ENCODE data around the gene AFMID. TPM values are rescaled to one million over a fixed set of nuclear protein-coding genes. Genes with fewer than 3 reads are reported as not detected.

Gene AFMID
- total and polyA plus RNA-seq, 9 of the 15 experiments (the other 6 are each of a cell fraction or from before 2014, with no cell fraction given): 62.1 to 188 (median 74.4) TPM

- 32% methylated on average over 3 of the region's 3 CpGs for WGBS (ENCODE audit: insufficient coverage, low coverage, missing lambda C conversion rate)
- no peaks in the 10 kb centered on the region for H3K79me2 ChIP-seq (ENCODE audit: control insufficient read depth, insufficient read depth, low read length)
- ATAC-seq (no peak), DNase-seq (ENCODE audit: extremely low read depth in 1 of 4, low spot score in 3 of 4) (no peak), FAIRE-seq (no peak)
- H3K9me3 ChIP-seq (replicated peaks; ENCODE audit: control insufficient read depth, insufficient read depth, low read depth, low read length): no peaks in the 10 kb centered on the region
- ChIA-PET POLR2A (interaction anchor here (1.2 to 1.6 kb wide), 2 partner anchors 10 to 22 kb away, joined by 3 to 6 read pairs; partner anchors contain the start of genes AFMID and TK1), CTCF (ENCODE audit: low intra/inter-chr PET ratio) (no interaction called here)
- no peak overlapping the region for H3K9ac ChIP-seq (ENCODE audit: insufficient read depth in 1 of 2, low read depth in 2 of 2, low read length in 2 of 2)
- intact Hi-C loops (cut with micrococcal nuclease) (no loop called here), in situ Hi-C loops (cut with MboI) (no loop called here)
- H3K4me3 ChIP-seq: no peak overlapping the region
- no peaks in the 10 kb centered on the region for H3K27me3 ChIP-seq (ENCODE audit: control insufficient read depth in 2 of 2, insufficient read depth in 2 of 2, low read length in 2 of 2)
- TF ChIP-seq EP300 (IDR thresholded peaks at IDR 0.05; ENCODE audit: low read length) (no peak), RBBP5 (IDR thresholded peaks at IDR 0.05; ENCODE audit: borderline replicate concordance, insufficient read depth, low read length, poor library complexity, severe bottlenecking) (no peak), RBM34 (IDR thresholded peaks at IDR 0.05; ENCODE audit: borderline replicate concordance, insufficient read depth, low read length) (no peak), ZNF124 (CRISPR knock-in tag; IDR thresholded peaks at IDR 0.05) (no peak), CBFA2T2 (conservative IDR thresholded peaks at IDR 0.05) (no peak), JUND (IDR thresholded peaks at IDR 0.05; ENCODE audit: borderline replicate concordance, low read depth, low read length) (no peak), JUND (tag; IDR thresholded peaks at IDR 0.05; ENCODE audit: borderline replicate concordance, low read depth, low read length) (no peak), TAF1 (IDR thresholded peaks at IDR 0.05; ENCODE audit: control insufficient read depth, extremely low read depth, insufficient read depth, low read length, severe bottlenecking) (no peak), CHD2 (IDR thresholded peaks at IDR 0.05; ENCODE audit: low read depth, low read length) (no peak), NELFE (IDR thresholded peaks at IDR 0.05; ENCODE audit: insufficient read depth, insufficient read length) (no peak)
- TF ChIP-seq, protein P1, sequence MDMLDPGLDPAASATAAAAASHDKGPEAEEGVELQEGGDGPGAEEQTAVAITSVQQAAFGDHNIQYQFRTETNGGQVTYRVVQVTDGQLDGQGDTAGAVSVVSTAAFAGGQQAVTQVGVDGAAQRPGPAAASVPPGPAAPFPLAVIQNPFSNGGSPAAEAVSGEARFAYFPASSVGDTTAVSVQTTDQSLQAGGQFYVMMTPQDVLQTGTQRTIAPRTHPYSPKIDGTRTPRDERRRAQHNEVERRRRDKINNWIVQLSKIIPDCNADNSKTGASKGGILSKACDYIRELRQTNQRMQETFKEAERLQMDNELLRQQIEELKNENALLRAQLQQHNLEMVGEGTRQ (CRISPR knock-in tag; IDR thresholded peaks at IDR 0.05): no peak
- no peak overlapping the region for H3K27ac ChIP-seq (ENCODE audit: extremely low read depth, low read depth, low read length)
- no TSS peak for BruUV-seq (replicated peaks)
- peaks cover 8% of the 10 kb centered on the region for H3K9me1 ChIP-seq (ENCODE audit: control insufficient read depth, insufficient read depth, low read length)
- H2AFZ ChIP-seq (ENCODE audit: low read depth, low read length): no peak overlapping the region
- peaks cover 33% of the 10 kb centered on the region; the same call in 2 of the 3 replicates for H3K36me3 ChIP-seq (ENCODE audit: control insufficient read depth, insufficient read depth, low read length)
- H3K4me2 ChIP-seq (ENCODE audit: insufficient read depth, low read length): no peak overlapping the region
- H4K20me1 ChIP-seq (replicated peaks; ENCODE audit: control insufficient read depth, insufficient read depth, low read length): no peaks in the 10 kb centered on the region
- peaks cover 0 to 11% of the 10 kb centered on the region in 2 experiments; a peak in 3 of 5 replicates for H3K4me1 ChIP-seq (replicated peaks in 1 of 2; ENCODE audit: control insufficient read depth in 2 of 2, insufficient read depth in 2 of 2, low read length in 2 of 2)
Observed at GRCh38 chr17:78208486-78208885, 21.3 kb downstream of the AFMID start.
